GM12801 (cell line): ENCODE measurements around the gene BACE1.

Experiments
- CTCF ChIP-seq: IDR thresholded peaks from one replicate; pipeline ENCODE4 v1.5.1; 2011; ENCODE audit warnings: control low read depth; ENCODE audit not compliant: insufficient read length; ENCODE audit errors: extremely low read depth

The BACE1 gene

GRCh38 chr11:117334896-117335295 lies 18.8 kb upstream of the BACE1 start:
- TF ChIP-seq CTCF: no peak

DNA sequence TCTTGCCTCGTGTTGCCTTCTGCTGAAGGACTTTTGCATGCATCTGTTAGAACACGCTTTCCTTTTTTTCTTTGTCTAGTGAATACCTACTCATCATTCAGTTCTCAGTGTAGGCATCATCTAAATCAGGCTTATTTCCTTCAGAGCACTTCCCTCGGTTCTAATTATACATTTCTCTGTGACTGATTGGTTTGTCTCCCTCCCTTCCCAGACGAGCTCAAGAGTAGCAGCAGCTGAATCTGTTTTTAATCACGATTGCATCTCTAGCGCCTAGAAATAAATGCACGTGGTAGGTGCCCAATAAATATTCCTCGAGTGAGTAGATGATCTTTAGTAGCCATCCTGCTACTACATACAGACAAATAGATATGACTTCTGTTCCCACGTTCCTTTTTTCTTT lies 17.9 kb upstream of the BACE1 start:
- no peak for TF ChIP-seq CTCF

GRCh38 chr11:117332843-117333242 lies 16.8 kb upstream of the BACE1 start:
- TF ChIP-seq CTCF: no peak

DNA sequence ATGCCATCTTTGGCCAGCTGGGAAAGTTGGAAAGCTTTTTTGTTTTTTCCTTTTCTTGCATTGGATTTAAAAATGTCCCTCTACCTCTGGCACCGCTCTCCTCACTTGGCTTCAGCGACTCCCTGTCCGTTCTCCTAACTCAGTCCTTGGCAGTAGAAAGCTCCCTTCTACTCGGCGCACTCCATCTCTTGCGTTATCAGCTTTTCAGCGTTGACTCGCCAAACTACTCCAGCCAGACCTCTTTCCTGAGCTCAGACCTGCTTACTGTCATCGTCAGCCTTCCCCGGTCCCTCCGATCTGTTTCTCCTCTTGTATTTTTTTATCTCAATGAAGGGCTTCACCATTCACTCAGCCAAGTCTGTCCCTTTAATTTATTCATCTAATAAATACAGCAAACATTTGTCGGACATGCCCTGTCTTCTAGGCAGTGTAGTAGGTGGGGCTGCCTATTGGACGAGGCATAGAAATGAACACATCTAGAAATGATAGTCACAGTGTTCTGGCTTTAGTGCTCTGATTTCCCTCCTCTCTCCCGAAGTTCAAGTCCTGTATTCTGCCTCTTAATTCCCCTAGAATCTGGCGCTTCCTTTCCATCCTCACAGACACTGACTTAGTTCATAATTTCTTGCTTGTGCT lies 12.4 kb upstream of the BACE1 start:
- no peak for TF ChIP-seq CTCF

- TF ChIP-seq CTCF: no peak
Measured at GRCh38 chr11:117327567-117328374, 11.7 kb upstream of the BACE1 start, which contains the start of gene CEP164. Gene CEP164, plus strand, starts transcription at chr11:117327854. Its CDS starts 10,733 bp downstream, at chr11:117338587.

GRCh38 chr11:117319214-117319840 lies 3.3 kb upstream of the BACE1 start:
- TF ChIP-seq CTCF: no peak

DNA sequence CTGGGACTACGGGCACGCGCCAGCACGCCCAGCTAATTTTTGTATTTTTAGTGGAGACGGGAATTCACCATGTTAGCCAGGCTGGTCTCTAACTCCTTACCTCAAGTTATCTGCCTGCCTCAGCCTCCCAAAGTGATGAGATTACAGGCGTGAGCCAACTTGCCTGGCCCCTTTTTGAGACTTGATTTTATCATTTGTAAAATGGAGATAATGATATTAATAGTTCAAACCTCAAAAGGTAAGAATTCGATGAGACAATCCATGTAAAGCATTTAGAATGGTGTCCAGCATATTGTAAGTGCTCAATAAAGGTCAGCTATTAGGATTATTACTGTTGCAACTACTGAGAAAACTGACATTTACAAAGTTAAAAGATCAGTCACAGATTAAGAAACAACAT lies 2.7 kb upstream of the BACE1 start:
- no peak for TF ChIP-seq CTCF
